ENCODE measurements around the gene SLC27A5.

DNA sequence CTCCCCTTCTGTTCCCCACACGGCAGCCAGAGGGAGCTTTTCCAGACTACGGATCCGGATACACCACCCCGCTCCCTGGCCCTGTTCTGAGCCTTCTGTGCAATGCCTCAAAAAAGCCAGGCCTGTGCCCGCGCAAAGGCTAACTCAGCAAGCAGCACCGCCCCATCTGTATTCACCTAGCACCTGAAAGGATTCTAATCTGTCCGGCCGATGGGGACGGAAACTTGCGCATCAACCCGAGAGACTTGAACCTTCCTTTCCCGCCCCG lies 7.2 kb upstream of the SLC27A5 start:
- TF ChIP-seq, protein P1, sequence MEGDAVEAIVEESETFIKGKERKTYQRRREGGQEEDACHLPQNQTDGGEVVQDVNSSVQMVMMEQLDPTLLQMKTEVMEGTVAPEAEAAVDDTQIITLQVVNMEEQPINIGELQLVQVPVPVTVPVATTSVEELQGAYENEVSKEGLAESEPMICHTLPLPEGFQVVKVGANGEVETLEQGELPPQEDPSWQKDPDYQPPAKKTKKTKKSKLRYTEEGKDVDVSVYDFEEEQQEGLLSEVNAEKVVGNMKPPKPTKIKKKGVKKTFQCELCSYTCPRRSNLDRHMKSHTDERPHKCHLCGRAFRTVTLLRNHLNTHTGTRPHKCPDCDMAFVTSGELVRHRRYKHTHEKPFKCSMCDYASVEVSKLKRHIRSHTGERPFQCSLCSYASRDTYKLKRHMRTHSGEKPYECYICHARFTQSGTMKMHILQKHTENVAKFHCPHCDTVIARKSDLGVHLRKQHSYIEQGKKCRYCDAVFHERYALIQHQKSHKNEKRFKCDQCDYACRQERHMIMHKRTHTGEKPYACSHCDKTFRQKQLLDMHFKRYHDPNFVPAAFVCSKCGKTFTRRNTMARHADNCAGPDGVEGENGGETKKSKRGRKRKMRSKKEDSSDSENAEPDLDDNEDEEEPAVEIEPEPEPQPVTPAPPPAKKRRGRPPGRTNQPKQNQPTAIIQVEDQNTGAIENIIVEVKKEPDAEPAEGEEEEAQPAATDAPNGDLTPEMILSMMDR (IDR thresholded peaks at IDR 0.05 in 8 of 11, conservative IDR thresholded peaks at IDR 0.05 in 3 of 11): peak in 4 of 11 experiments; percentile 47 to 68 (median 58)
- TF ChIP-seq POLR2A (IDR thresholded peaks at IDR 0.05): no peak
